PC-3 (cell line): ENCODE results near the gene ICOSLG. TPM values are rescaled to one million over a fixed set of nuclear protein-coding genes. Genes with fewer than 3 reads are reported as not detected.

Experiments used
- ATAC-seq: fragments of 200-7000 bp; cut with Tn5 transposase; 2 replicates; pipeline ENCODE4 v1.9.1; 2020; ENCODE audit warnings: mild to moderate bottlenecking, moderate library complexity
- BruUV-seq: library from RNA; stranded (reverse); fragments of 400-500 nt; replicated peaks from 2 replicates; lab custom pipeline; 2021; lab: Mats Ljungman, UMichigan
- CTCF ChIA-PET: fragments of 300-600 bp; sonication (Branson Sonifier 250); formaldehyde crosslinking; loops from one replicate; lab custom pipeline; 2022; ENCODE audit warnings: antibody characterized with exemption; lab: Charles Lee
- POLR2A ChIA-PET: fragments of 300-600 bp; sonication (Branson Sonifier 250); formaldehyde crosslinking; loops from one replicate; lab custom pipeline; 2022; ENCODE audit warnings: antibody characterized with exemption; ENCODE audit not compliant: unreplicated experiment; lab: Charles Lee
- DNase-seq: peaks from one replicate; pipeline ENCODE4 v3.0.0-alpha.2; 2015
- H2AFZ ChIP-seq: fragments of 300-600 bp; sonication (generic); 2 replicates; pipeline ENCODE4 v1.6.0; 2016; ENCODE audit warnings: antibody characterized with exemption, low read length
- H3F3A ChIP-seq: fragments of 300-600 bp; sonication (generic); one replicate; pipeline ENCODE4 v1.6.0; 2017; ENCODE audit warnings: antibody characterized with exemption, low read length, control low read depth, mild to moderate bottlenecking; ENCODE audit not compliant: unreplicated experiment
- H3K27ac ChIP-seq: fragments of 300-600 bp; sonication (generic); 2 replicates; pipeline ENCODE4 v1.5.1; 2016; ENCODE audit warnings: mild to moderate bottlenecking, low read length
- H3K27me3 ChIP-seq: fragments of 300-600 bp; sonication (generic); 2 replicates; pipeline ENCODE4 v1.6.1; 2016; ENCODE audit warnings: low read length, mixed read lengths
- H3K36me3 ChIP-seq: fragments of 300-600 bp; sonication (generic); 2 replicates; pipeline ENCODE4 v1.6.1; 2016; ENCODE audit warnings: low read depth, mixed run types, low read length, mixed read lengths
- H3K4me1 ChIP-seq: fragments of 300-600 bp; sonication (generic); 2 replicates; pipeline ENCODE4 v1.5.1; 2016; ENCODE audit warnings: low read length; ENCODE audit not compliant: insufficient read depth
- H3K4me2 ChIP-seq: fragments of 300-600 bp; sonication (generic); 2 replicates; pipeline ENCODE4 v1.6.0; 2016; ENCODE audit warnings: low read length
- H3K4me3 ChIP-seq: fragments of 300-600 bp; sonication (generic); 2 replicates; pipeline ENCODE4 v1.5.1; 2016; ENCODE audit warnings: mild to moderate bottlenecking, low read length, mixed read lengths
- H3K79me2 ChIP-seq: fragments of 300-600 bp; sonication (generic); 2 replicates; pipeline ENCODE4 v1.6.1; 2017; ENCODE audit warnings: low read length, mixed read lengths
- H3K9ac ChIP-seq: fragments of 300-600 bp; sonication (generic); 2 replicates; pipeline ENCODE4 v1.6.0; 2016; ENCODE audit warnings: mild to moderate bottlenecking, low read length
- H3K9me2 ChIP-seq: fragments of 300-600 bp; sonication (generic); replicated peaks from 2 replicates; pipeline ENCODE4 v1.6.1; 2016; ENCODE audit warnings: mixed run types, low read length, mixed read lengths
- H3K9me3 ChIP-seq: fragments of 300-600 bp; sonication (generic); 2 replicates; pipeline ENCODE4 v1.6.1; 2016; ENCODE audit warnings: low read length, mixed read lengths
- H4K20me1 ChIP-seq: fragments of 300-600 bp; sonication (generic); 2 replicates; pipeline ENCODE4 v1.6.1; 2016; ENCODE audit warnings: low read length, mixed read lengths
- CTCF ChIP-seq: fragments of 300-600 bp; sonication (generic); conservative IDR thresholded peaks from 2 replicates; pipeline ENCODE4 v1.5.1; 2017; ENCODE audit warnings: antibody characterized with exemption, low read depth, mild to moderate bottlenecking, low read length
- EZH2 ChIP-seq: fragments of 300-600 bp; sonication (generic); IDR thresholded peaks from one replicate; pipeline ENCODE4 v1.6.1; 2017; ENCODE audit warnings: antibody characterized with exemption, mild to moderate bottlenecking, low read length; ENCODE audit not compliant: unreplicated experiment
- EZH2phosphoT487 ChIP-seq: fragments of 300-600 bp; sonication (generic); IDR thresholded peaks from 2 replicates; pipeline ENCODE4 v1.6.1; 2018; ENCODE audit warnings: mild to moderate bottlenecking, antibody characterized with exemption, low read length, borderline replicate concordance
- intact Hi-C: fragments of 100-400 bp; cut with micrococcal nuclease; formaldehyde crosslinking; loops from 2 replicates; pipeline ENCODE4 v1.9.0; 2023
- total RNA-seq: library from RNA; depleted of rRNA; stranded (reverse); fragments of >200 nt; gene quantifications from 2 replicates; pipeline ENCODE4 v1.2.3, GENCODE V29; 2014

Gene ICOSLG
- total RNA-seq, 1 experiment from 2014 or later = 11.6 TPM

GRCh38 chr21:44261675-44262295 lies 21.0 kb upstream of the ICOSLG start, which contains the start of gene DNMT3L:
Gene DNMT3L, minus strand, starts transcription at chr21:44261897. Its CDS starts 638 bp downstream, at chr21:44261259.
- Histone ChIP-seq H3K9me2 (no peaks in the 10 kb centered on the region), H3F3A (no peaks in the 10 kb centered on the region), H3K9me3 (no peaks in the 10 kb centered on the region), H3K4me2 (no peak within 1 kb of the TSS), H3K36me3 (no peaks in the 10 kb centered on the region), H3K27ac (no peak within 1 kb of the TSS), H2AFZ (no peak within 1 kb of the TSS), H3K9ac (no peak within 1 kb of the TSS), H4K20me1 (no peaks in the 10 kb centered on the region), H3K79me2 (no peaks in the 10 kb centered on the region), H3K4me3 (no peak within 1 kb of the TSS), H3K27me3 (no peaks in the 10 kb centered on the region), H3K4me1 (no peaks in the 10 kb centered on the region)
- TF ChIP-seq CTCF (no peak), EZH2phosphoT487 (no peak), EZH2 (no peak)
- ChIA-PET POLR2A (no interaction called here), CTCF (no interaction called here)
- DNase-seq (no peak), ATAC-seq (no peak)
- intact Hi-C loops = no loop called here
- BruUV-seq = no TSS peak

- Histone ChIP-seq H3F3A (no peaks in the 10 kb centered on the region), H3K4me3 (no peak overlapping the region), H2AFZ (no peak overlapping the region), H3K27me3 (no peaks in the 10 kb centered on the region), H3K36me3 (no peaks in the 10 kb centered on the region), H3K4me2 (no peak overlapping the region), H4K20me1 (no peaks in the 10 kb centered on the region), H3K9me2 (no peaks in the 10 kb centered on the region), H3K9me3 (no peaks in the 10 kb centered on the region), H3K9ac (no peak overlapping the region), H3K27ac (no peak overlapping the region), H3K4me1 (no peaks in the 10 kb centered on the region), H3K79me2 (no peaks in the 10 kb centered on the region)
- ATAC-seq (no peak), DNase-seq (no peak)
- no peak for TF ChIP-seq EZH2
- no peak for TF ChIP-seq EZH2phosphoT487
- no peak for TF ChIP-seq CTCF
- ChIA-PET POLR2A (no interaction called here), CTCF (no interaction called here)
- BruUV-seq = no TSS peak
- intact Hi-C loops = no loop called here
Measured at GRCh38 chr21:44260791-44261631, 20.3 kb upstream of the ICOSLG start.

GRCh38 chr21:44260066-44260465 lies 19.3 kb upstream of the ICOSLG start:
- Histone ChIP-seq H3K4me1 (no peaks in the 10 kb centered on the region), H3K9me3 (no peaks in the 10 kb centered on the region), H3K79me2 (no peaks in the 10 kb centered on the region), H3K9ac (no peak overlapping the region), H3K27me3 (no peaks in the 10 kb centered on the region), H3K36me3 (no peaks in the 10 kb centered on the region), H3K4me2 (no peak overlapping the region), H3K9me2 (no peaks in the 10 kb centered on the region), H3K27ac (no peak overlapping the region), H4K20me1 (no peaks in the 10 kb centered on the region), H2AFZ (no peak overlapping the region), H3F3A (no peaks in the 10 kb centered on the region), H3K4me3 (no peak overlapping the region)
- CTCF ChIA-PET = no interaction called here
- TF ChIP-seq CTCF (no peak), EZH2 (no peak)
- DNase-seq (no peak), ATAC-seq (no peak)
- BruUV-seq = no TSS peak
- intact Hi-C loops = no loop called here
- POLR2A ChIA-PET = no interaction called here
